Stimulated activated CD4-positive, alpha-beta T cell treated with anti-CD3 and anti-CD28 coated beads, Interleukin-1b, Interleukin-23, amount 100 ng/mL, for 24 hours (primary cell): ENCODE measurements around the gene NPR2.

Experiments
- DNase-seq, 4 experiments: peaks; one replicate each; pipeline ENCODE4 v3.0.0-alpha.2; 2020; ENCODE audit warnings: low read depth in 4 of 4, low spot score in 1 of 4

The NPR2 gene

GRCh38 chr9:35791297-35791921, at the start of gene NPR2:
Gene NPR2, plus strand, starts transcription at chr9:35791591. Its CDS starts 818 bp downstream, at chr9:35792409.
- DNase-seq, result no peak

GRCh38 chr9:35741740-35742139, 49.7 kb upstream of the NPR2 start:
- DNase-seq, result no peak

GRCh38 chr9:35743452-35743851, 47.9 kb upstream of the NPR2 start:
- no peak for DNase-seq

- DNase-seq, result no peak
These were observed 47.4 kb upstream of the NPR2 start for GRCh38 chr9:35743880-35744518.

- no peak for DNase-seq
These were observed 45.8 kb upstream of the NPR2 start for GRCh38 chr9:35745569-35745968.

GRCh38 chr9:35746583-35746982, 44.8 kb upstream of the NPR2 start:
- DNase-seq, result no peak

GRCh38 chr9:35748242-35748857, 43.0 kb upstream of the NPR2 start:
- DNase-seq, result no peak

GRCh38 chr9:35748858-35749514, 42.4 kb upstream of the NPR2 start, which contains the start of the genes GBA2 and RGP1:
Gene GBA2, minus strand, starts transcription at chr9:35749228. Its CDS starts 524 bp downstream, at chr9:35748704.
Gene RGP1, plus strand, starts transcription at chr9:35749287. Its CDS starts 469 bp downstream, at chr9:35749756.
- peak; percentile 40 to 70 (median 48) for DNase-seq

GRCh38 chr9:35749515-35750255, 41.7 kb upstream of the NPR2 start:
- peak in 1 of 4 experiments; percentile 20 for DNase-seq

- no peak for DNase-seq
These were observed 41.2 kb upstream of the NPR2 start for GRCh38 chr9:35750256-35750531.

GRCh38 chr9:35753466-35753865, 37.9 kb upstream of the NPR2 start:
- DNase-seq, result no peak

- DNase-seq, result no peak
These were observed 37.1 kb upstream of the NPR2 start, which contains the start of gene MSMP for GRCh38 chr9:35754264-35754663. Gene MSMP, minus strand, starts transcription at chr9:35754276. Its CDS starts 147 bp downstream, at chr9:35754129.

GRCh38 chr9:35755071-35755470, 36.3 kb upstream of the NPR2 start:
- DNase-seq, result no peak

GRCh38 chr9:35756275-35757225, 34.8 kb upstream of the NPR2 start:
- peak; percentile 53 to 86 (median 68) for DNase-seq

GRCh38 chr9:35757226-35757891, 34.0 kb upstream of the NPR2 start:
- no peak for DNase-seq

- no peak for DNase-seq
These were observed 33.5 kb upstream of the NPR2 start for GRCh38 chr9:35757892-35758275.

GRCh38 chr9:35758475-35759050, 32.8 kb upstream of the NPR2 start:
- no peak for DNase-seq

- DNase-seq, result no peak
These were observed 31.6 kb upstream of the NPR2 start for GRCh38 chr9:35759795-35760194.

GRCh38 chr9:35760651-35761050, 30.7 kb upstream of the NPR2 start:
- DNase-seq, result no peak
